K562 (cell line): ENCODE results near the gene C16orf92. TPM values are rescaled to one million over a fixed set of nuclear protein-coding genes. Genes with fewer than 3 reads are reported as not detected.

Source experiments
- ARID1B ChIP-seq: fragments of 450-650 bp; IDR thresholded peaks from 2 replicates; pipeline ENCODE4 v1.6.1; 2016; ENCODE audit warnings: antibody characterized with exemption, mild to moderate bottlenecking, inconsistent platforms
- ARID2 ChIP-seq: fragments of 450-650 bp; IDR thresholded peaks from 2 replicates; pipeline ENCODE4 v1.6.1; 2017; ENCODE audit warnings: antibody characterized with exemption, mild to moderate bottlenecking
- CREB1 ChIP-seq, 2 experiments: sonication (generic) in 1 of 2; formaldehyde crosslinking in 1 of 2; IDR thresholded peaks; 2 replicates each; pipeline versions ENCODE4 v1.6.1 to v1.8.0; 2012 to 2022; ENCODE audit warnings: inconsistent platforms in 1 of 2, mild to moderate bottlenecking in 1 of 2, missing genetic modification reagents in 1 of 2, moderate library complexity in 1 of 2
- CTBP1 ChIP-seq: fragments of 450-650 bp; IDR thresholded peaks from 2 replicates; pipeline ENCODE4 v1.6.1; 2016; ENCODE audit warnings: borderline replicate concordance
- MCM7 ChIP-seq, 2 experiments: fragments of 450-650 bp; IDR thresholded peaks; 2 replicates each; pipeline ENCODE4 v1.6.1; 2016 to 2018
- NR2C2 ChIP-seq, 2 experiments: fragments of 200-800 bp in 1 of 2; sonication (Bioruptor generic) in 1 of 2; sonication (generic) in 1 of 2; formaldehyde crosslinking in 1 of 2; IDR thresholded peaks; 2 replicates each; pipeline versions ENCODE4 v1.6.1 to v1.8.0; 2016 to 2022; ENCODE audit warnings: mild to moderate bottlenecking in 1 of 2, missing compliant biosample characterization in 1 of 2, missing genetic modification characterization in 1 of 2, missing genetic modification reagents in 1 of 2
- SAP30 ChIP-seq: fragments of 200-600 bp; sonication (generic); IDR thresholded peaks from 2 replicates; pipeline ENCODE4 v1.6.1; 2012; ENCODE audit warnings: borderline replicate concordance, low read depth, mild to moderate bottlenecking, moderate library complexity, low read length, control low read depth, inconsistent platforms; ENCODE audit not compliant: insufficient read depth, poor library complexity, severe bottlenecking
- SMAD4 ChIP-seq: fragments of 250-450 bp; sonication (Bioruptor Pico); conservative IDR thresholded peaks from 2 replicates; pipeline ENCODE4 v1.8.0; 2021; ENCODE audit warnings: inconsistent platforms, mild to moderate bottlenecking, moderate library complexity
- polyA plus RNA-seq, 8 experiments: library from polyadenylated mRNA; depleted of rRNA in 4 of 8; stranded (reverse) in 5 of 8; unstranded in 3 of 8; fragments of >200 nt; fragmentation: Nextera tagmentation in 2 of 8; fragmentation: Illumina TruSeq in 1 of 8; extraction: Ambion mirVana in 2 of 8; extraction: Trizol in 1 of 8; gene quantifications; 2 replicates each; pipeline versions ENCODE4 v1.2.1 to v1.2.3, GENCODE V29; 2011 to 2014; ENCODE audit warnings: inconsistent platforms in 1 of 8, missing spikeins in 1 of 8
- total RNA-seq, 7 experiments: library from RNA; depleted of rRNA in 6 of 7; stranded (reverse); fragments of >200 nt in 6 of 7; fragmentation: Illumina TruSeq in 2 of 7; extraction: Trizol in 2 of 7; gene quantifications; 2 replicates each; pipeline versions ENCODE4 v1.2.1 to v1.2.3, GENCODE V29; 2011 to 2021; ENCODE audit warnings: low replicate concordance in 1 of 7
- TF ChIP-seq, protein P1 (sequence below): fragments of 450-650 bp; IDR thresholded peaks from 2 replicates; pipeline ENCODE4 v1.6.1; 2016; ENCODE audit warnings: mild to moderate bottlenecking, moderate library complexity
- TF ChIP-seq, protein P2 (sequence below): sonication (generic); formaldehyde crosslinking; IDR thresholded peaks from 2 replicates; pipeline ENCODE4 v1.8.0; 2022; ENCODE audit warnings: missing genetic modification reagents, mild to moderate bottlenecking, moderate library complexity, borderline replicate concordance

Gene C16orf92
- total and polyA plus RNA-seq, 9 of the 15 experiments (the other 6 are each of a cell fraction or from before 2014, with no cell fraction given): not detected

DNA sequence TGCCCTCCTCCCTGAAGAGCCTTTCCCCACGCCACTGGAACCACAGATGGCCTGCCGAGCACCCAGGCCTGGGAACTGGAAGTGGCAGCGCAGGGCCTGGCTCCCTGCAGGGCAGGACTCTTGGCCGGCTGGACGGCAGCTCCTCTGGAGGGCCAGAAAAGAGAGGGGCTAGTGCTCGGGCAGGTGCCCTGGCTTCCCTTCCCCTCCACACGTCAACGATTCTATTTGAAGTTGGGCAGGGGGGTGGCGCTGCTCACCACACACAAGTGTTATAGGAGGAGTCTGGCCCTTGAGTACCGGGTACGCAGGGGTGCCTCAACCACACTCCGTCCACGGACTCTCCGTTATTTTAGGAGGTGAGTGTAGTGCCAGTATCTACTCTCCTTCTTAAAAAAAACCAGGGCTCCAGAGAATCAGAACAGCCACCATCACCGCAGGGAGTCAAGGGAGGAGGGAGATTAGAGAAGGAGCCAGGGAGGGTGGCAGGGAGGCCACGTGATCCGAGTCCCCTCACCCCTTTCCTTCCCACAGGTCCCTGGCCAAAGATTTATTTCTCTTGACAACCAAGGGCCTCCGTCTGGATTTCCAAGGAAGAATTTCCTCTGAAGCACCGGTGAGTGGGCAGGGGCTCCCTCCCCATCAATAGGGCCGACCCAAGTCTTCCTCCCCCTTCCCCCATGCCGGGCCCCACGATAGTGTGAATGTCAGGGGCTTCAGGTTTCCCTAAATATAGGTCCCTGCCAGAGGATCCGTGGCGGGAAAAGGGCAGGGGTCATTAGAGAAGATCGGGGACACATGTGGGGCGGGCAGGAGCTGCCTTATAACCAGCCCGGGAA, 41.1 kb downstream of the C16orf92 start (continued):
- TF ChIP-seq, protein P1, sequence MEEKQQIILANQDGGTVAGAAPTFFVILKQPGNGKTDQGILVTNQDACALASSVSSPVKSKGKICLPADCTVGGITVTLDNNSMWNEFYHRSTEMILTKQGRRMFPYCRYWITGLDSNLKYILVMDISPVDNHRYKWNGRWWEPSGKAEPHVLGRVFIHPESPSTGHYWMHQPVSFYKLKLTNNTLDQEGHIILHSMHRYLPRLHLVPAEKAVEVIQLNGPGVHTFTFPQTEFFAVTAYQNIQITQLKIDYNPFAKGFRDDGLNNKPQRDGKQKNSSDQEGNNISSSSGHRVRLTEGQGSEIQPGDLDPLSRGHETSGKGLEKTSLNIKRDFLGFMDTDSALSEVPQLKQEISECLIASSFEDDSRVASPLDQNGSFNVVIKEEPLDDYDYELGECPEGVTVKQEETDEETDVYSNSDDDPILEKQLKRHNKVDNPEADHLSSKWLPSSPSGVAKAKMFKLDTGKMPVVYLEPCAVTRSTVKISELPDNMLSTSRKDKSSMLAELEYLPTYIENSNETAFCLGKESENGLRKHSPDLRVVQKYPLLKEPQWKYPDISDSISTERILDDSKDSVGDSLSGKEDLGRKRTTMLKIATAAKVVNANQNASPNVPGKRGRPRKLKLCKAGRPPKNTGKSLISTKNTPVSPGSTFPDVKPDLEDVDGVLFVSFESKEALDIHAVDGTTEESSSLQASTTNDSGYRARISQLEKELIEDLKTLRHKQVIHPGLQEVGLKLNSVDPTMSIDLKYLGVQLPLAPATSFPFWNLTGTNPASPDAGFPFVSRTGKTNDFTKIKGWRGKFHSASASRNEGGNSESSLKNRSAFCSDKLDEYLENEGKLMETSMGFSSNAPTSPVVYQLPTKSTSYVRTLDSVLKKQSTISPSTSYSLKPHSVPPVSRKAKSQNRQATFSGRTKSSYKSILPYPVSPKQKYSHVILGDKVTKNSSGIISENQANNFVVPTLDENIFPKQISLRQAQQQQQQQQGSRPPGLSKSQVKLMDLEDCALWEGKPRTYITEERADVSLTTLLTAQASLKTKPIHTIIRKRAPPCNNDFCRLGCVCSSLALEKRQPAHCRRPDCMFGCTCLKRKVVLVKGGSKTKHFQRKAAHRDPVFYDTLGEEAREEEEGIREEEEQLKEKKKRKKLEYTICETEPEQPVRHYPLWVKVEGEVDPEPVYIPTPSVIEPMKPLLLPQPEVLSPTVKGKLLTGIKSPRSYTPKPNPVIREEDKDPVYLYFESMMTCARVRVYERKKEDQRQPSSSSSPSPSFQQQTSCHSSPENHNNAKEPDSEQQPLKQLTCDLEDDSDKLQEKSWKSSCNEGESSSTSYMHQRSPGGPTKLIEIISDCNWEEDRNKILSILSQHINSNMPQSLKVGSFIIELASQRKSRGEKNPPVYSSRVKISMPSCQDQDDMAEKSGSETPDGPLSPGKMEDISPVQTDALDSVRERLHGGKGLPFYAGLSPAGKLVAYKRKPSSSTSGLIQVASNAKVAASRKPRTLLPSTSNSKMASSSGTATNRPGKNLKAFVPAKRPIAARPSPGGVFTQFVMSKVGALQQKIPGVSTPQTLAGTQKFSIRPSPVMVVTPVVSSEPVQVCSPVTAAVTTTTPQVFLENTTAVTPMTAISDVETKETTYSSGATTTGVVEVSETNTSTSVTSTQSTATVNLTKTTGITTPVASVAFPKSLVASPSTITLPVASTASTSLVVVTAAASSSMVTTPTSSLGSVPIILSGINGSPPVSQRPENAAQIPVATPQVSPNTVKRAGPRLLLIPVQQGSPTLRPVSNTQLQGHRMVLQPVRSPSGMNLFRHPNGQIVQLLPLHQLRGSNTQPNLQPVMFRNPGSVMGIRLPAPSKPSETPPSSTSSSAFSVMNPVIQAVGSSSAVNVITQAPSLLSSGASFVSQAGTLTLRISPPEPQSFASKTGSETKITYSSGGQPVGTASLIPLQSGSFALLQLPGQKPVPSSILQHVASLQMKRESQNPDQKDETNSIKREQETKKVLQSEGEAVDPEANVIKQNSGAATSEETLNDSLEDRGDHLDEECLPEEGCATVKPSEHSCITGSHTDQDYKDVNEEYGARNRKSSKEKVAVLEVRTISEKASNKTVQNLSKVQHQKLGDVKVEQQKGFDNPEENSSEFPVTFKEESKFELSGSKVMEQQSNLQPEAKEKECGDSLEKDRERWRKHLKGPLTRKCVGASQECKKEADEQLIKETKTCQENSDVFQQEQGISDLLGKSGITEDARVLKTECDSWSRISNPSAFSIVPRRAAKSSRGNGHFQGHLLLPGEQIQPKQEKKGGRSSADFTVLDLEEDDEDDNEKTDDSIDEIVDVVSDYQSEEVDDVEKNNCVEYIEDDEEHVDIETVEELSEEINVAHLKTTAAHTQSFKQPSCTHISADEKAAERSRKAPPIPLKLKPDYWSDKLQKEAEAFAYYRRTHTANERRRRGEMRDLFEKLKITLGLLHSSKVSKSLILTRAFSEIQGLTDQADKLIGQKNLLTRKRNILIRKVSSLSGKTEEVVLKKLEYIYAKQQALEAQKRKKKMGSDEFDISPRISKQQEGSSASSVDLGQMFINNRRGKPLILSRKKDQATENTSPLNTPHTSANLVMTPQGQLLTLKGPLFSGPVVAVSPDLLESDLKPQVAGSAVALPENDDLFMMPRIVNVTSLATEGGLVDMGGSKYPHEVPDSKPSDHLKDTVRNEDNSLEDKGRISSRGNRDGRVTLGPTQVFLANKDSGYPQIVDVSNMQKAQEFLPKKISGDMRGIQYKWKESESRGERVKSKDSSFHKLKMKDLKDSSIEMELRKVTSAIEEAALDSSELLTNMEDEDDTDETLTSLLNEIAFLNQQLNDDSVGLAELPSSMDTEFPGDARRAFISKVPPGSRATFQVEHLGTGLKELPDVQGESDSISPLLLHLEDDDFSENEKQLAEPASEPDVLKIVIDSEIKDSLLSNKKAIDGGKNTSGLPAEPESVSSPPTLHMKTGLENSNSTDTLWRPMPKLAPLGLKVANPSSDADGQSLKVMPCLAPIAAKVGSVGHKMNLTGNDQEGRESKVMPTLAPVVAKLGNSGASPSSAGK: peak; percentile 42; the same call in 1 of the 2 replicates
- TF ChIP-seq CTBP1: peak; percentile 47; the same call in 1 of the 2 replicates
- TF ChIP-seq SAP30: no peak
- no peak for TF ChIP-seq ARID2
- 0 out of 2 replicates have a peak, but pooled peaks have one; percentile 16 for TF ChIP-seq CREB1 (IDR thresholded peaks at IDR 0.05)
- TF ChIP-seq CREB1 (CRISPR knock-in tag; IDR thresholded peaks at IDR 0.05): no peak
- TF ChIP-seq NR2C2 (CRISPR knock-in tag; IDR thresholded peaks at IDR 0.05): no peak; the same call in 1 of the 2 replicates
- TF ChIP-seq NR2C2 (tag; IDR thresholded peaks at IDR 0.05): peak; percentile 70
- 0 out of 2 replicates have a peak, but pooled peaks have one; percentile 21 for TF ChIP-seq ARID1B
- TF ChIP-seq MCM7 (IDR thresholded peaks at IDR 0.05): no peak
- peak; percentile 49 for TF ChIP-seq SMAD4 (CRISPR knock-in tag)
- TF ChIP-seq, protein P2, sequence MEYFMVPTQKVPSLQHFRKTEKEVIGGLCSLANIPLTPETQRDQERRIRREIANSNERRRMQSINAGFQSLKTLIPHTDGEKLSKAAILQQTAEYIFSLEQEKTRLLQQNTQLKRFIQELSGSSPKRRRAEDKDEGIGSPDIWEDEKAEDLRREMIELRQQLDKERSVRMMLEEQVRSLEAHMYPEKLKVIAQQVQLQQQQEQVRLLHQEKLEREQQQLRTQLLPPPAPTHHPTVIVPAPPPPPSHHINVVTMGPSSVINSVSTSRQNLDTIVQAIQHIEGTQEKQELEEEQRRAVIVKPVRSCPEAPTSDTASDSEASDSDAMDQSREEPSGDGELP (CRISPR knock-in tag): no peak; the same call in 1 of the 2 replicates
